ENCODE results near the gene RADIL. TPM values are rescaled to one million over a fixed set of nuclear protein-coding genes. Genes with fewer than 3 reads are reported as not detected.

Gene RADIL
- total RNA-seq, 2 donors from 2014 or later: 2.1 to 29.0 TPM

GRCh38 chr7:4783292-4783652 is 100.2 kb downstream of the RADIL start:
- WGBS, 2 donors: 87 to 89% methylated on average over 3 to 11 of the region's 16 CpGs
- ATAC-seq: no peak
- Histone ChIP-seq H3K4me3 (no peak overlapping the region), H3K4me1 (no peaks in the 10 kb centered on the region), H3K27ac (no peak overlapping the region), H3K27me3 (no peaks in the 10 kb centered on the region), H3K36me3 (replicated peaks in 1 of 2; ENCODE audit: insufficient read depth in 1 of 2, low read depth in 2 of 2) (peaks cover 5 to 37% of the 10 kb centered on the region in 2 donors), H3K9me3 (no peaks in the 10 kb centered on the region)
- intact Hi-C loops (cut with DNase I): no loop called here
- TF ChIP-seq, protein P1, sequence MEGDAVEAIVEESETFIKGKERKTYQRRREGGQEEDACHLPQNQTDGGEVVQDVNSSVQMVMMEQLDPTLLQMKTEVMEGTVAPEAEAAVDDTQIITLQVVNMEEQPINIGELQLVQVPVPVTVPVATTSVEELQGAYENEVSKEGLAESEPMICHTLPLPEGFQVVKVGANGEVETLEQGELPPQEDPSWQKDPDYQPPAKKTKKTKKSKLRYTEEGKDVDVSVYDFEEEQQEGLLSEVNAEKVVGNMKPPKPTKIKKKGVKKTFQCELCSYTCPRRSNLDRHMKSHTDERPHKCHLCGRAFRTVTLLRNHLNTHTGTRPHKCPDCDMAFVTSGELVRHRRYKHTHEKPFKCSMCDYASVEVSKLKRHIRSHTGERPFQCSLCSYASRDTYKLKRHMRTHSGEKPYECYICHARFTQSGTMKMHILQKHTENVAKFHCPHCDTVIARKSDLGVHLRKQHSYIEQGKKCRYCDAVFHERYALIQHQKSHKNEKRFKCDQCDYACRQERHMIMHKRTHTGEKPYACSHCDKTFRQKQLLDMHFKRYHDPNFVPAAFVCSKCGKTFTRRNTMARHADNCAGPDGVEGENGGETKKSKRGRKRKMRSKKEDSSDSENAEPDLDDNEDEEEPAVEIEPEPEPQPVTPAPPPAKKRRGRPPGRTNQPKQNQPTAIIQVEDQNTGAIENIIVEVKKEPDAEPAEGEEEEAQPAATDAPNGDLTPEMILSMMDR (IDR thresholded peaks at IDR 0.05): no peak
- TF ChIP-seq POLR2A (IDR thresholded peaks at IDR 0.05): no peak
- DNase-seq: no peak

DNA sequence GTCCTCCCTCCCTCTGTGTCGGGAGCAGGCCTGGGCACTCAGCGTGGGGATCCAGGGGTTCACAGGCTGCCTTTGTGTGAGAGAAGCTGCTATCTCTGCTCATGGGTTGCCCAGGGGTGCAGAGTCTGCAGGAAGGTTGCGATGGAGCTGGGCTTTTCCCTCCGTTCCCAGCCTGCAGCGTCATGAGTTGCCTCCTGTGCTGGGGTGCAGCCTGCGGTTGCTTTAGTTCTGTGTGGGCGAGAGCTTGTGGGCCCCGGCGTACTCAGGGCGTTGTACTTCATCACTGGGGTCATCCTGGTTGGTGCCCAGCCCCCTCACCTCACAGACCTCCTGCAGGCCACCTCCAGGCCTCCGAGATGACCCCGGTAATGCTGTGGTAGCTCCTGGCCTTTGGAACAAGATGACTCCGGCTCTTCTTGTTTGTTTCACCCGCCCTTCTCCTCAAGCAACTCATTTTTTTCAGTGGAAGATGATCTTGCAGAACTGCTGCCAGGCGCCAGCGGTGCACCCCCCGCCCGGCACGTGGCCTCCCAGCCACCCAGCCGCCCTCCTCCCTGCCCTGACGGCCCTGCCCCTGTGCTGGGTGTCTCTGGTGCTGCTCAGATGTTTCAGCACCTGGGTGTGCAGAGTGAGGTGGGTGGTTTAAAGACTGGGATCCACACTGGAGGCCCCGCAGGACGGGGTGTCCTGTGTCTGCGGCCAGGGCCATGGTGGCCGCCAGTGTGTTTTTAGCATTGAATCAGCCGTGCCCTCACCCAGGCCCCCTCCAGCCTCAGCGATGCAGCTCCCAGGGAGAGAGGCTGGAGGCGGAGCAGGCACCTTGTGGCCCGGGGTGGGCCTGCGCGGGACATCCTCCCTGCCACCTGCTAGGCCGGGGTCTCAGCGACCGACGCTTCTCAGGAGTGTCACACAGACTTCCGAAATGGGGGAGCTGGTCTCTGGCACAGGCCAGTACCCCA is 100.9 kb downstream of the RADIL start:
- no peak for ATAC-seq
- 91 to 94% methylated on average over 23 to 36 of the region's 36 CpGs for WGBS, 2 donors
- peaks cover 0 to 30% of the 10 kb centered on the region in 2 donors for H3K36me3 ChIP-seq (replicated peaks in 1 of 2; ENCODE audit: insufficient read depth in 1 of 2, low read depth in 2 of 2)

GRCh38 chr7:4781366-4782069 is 102.0 kb downstream of the RADIL start:
- peak; percentile 18 for ATAC-seq
- Histone ChIP-seq H3K27ac (no peak overlapping the region), H3K36me3 (replicated peaks in 1 of 2; ENCODE audit: insufficient read depth in 1 of 2, low read depth in 2 of 2) (peaks cover 0 to 25% of the 10 kb centered on the region in 2 donors), H3K4me3 (no peak overlapping the region), H3K9me3 (no peaks in the 10 kb centered on the region), H3K4me1 (peaks cover 10% of the 10 kb centered on the region), H3K27me3 (no peaks in the 10 kb centered on the region)
- no peak for TF ChIP-seq POLR2A (IDR thresholded peaks at IDR 0.05)
- TF ChIP-seq, protein P1 (IDR thresholded peaks at IDR 0.05): no peak
- WGBS, 2 donors: 95 to 98% methylated on average over 14 to 27 of the region's 27 CpGs
- intact Hi-C loops (cut with DNase I): no loop called here
- no peak for DNase-seq

More for the DNA sequence above, 100.9 kb downstream of the RADIL start:
- no peak for DNase-seq
- peaks cover under 1% of the 10 kb centered on the region for H3K4me1 ChIP-seq
- no peak overlapping the region for H3K4me3 ChIP-seq
- H3K9me3 ChIP-seq: no peaks in the 10 kb centered on the region
- intact Hi-C loops (cut with DNase I): no loop called here
- TF ChIP-seq, protein P1 (IDR thresholded peaks at IDR 0.05): no peak
- TF ChIP-seq POLR2A (IDR thresholded peaks at IDR 0.05): no peak
- no peak overlapping the region for H3K27ac ChIP-seq
- no peaks in the 10 kb centered on the region for H3K27me3 ChIP-seq

GRCh38 chr7:4779118-4779517 is 104.4 kb downstream of the RADIL start:
- intact Hi-C loops (cut with DNase I): no loop called here
- no peaks in the 10 kb centered on the region for H3K27me3 ChIP-seq
- H3K9me3 ChIP-seq: no peaks in the 10 kb centered on the region
- no peak overlapping the region for H3K27ac ChIP-seq
- peaks cover 0 to 20% of the 10 kb centered on the region in 2 donors for H3K36me3 ChIP-seq (replicated peaks in 1 of 2; ENCODE audit: insufficient read depth in 1 of 2, low read depth in 2 of 2)
- DNase-seq (no peak), ATAC-seq (no peak)
- WGBS, 2 donors: 76 to 80% methylated on average over 5 of the region's 5 CpGs
- TF ChIP-seq, protein P1 (IDR thresholded peaks at IDR 0.05): no peak
- TF ChIP-seq POLR2A (IDR thresholded peaks at IDR 0.05): no peak
- H3K4me3 ChIP-seq: no peak overlapping the region
- peaks cover 21% of the 10 kb centered on the region for H3K4me1 ChIP-seq

All from body of pancreas (tissue), 4 donors.